ENCODE results near the gene KLHDC3. TPM values are rescaled to one million over a fixed set of nuclear protein-coding genes. Genes with fewer than 3 reads are reported as not detected.

KLHDC3 gene
- total RNA-seq, 6 experiments from 2014 or later: 26.4 to 46.2 (median 41.7) TPM

DNA sequence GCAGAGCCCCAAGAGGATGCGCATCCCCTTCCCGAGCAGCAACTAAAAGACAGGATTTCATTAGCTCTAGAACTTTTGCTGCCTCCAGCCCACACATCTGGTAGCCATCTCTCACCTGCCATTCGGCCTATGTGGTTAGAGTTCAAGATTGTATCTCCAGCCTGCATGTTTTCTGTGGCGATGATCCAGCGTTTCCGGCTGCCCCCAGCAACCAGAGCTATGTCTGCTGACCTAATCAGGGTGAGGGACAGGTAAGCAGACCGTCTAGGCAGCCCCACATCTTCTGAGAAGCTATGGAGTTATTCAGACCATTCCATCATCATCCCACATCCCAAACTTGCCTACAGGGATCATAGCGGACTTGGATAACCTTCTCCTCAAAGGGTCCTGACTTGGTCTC, 41.9 kb downstream of the KLHDC3 start:
- H3K4me3 ChIP-seq: no peak overlapping the region
- ATAC-seq: no peak
- H3K9me3 ChIP-seq: no peaks in the 10 kb centered on the region
- 89% methylated on average over 3 of the region's 8 CpGs for WGBS (ENCODE audit: insufficient coverage, low coverage, low lambda C conversion rate, missing lambda C conversion rate)
- H3K36me3 ChIP-seq: peaks cover 0 to 17% (median 6%) of the 10 kb centered on the region in 4 donors
- peaks cover 0 to 16% (median 5%) of the 10 kb centered on the region in 4 donors for H3K4me1 ChIP-seq
- no peak for DNase-seq
- intact Hi-C loops (cut with DNase I): no loop called here
- no peak overlapping the region for H3K27ac ChIP-seq
- H3K27me3 ChIP-seq: no peaks in the 10 kb centered on the region
- TF ChIP-seq, protein P1, sequence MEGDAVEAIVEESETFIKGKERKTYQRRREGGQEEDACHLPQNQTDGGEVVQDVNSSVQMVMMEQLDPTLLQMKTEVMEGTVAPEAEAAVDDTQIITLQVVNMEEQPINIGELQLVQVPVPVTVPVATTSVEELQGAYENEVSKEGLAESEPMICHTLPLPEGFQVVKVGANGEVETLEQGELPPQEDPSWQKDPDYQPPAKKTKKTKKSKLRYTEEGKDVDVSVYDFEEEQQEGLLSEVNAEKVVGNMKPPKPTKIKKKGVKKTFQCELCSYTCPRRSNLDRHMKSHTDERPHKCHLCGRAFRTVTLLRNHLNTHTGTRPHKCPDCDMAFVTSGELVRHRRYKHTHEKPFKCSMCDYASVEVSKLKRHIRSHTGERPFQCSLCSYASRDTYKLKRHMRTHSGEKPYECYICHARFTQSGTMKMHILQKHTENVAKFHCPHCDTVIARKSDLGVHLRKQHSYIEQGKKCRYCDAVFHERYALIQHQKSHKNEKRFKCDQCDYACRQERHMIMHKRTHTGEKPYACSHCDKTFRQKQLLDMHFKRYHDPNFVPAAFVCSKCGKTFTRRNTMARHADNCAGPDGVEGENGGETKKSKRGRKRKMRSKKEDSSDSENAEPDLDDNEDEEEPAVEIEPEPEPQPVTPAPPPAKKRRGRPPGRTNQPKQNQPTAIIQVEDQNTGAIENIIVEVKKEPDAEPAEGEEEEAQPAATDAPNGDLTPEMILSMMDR (IDR thresholded peaks at IDR 0.05): no peak
- no peak for TF ChIP-seq POLR2A (IDR thresholded peaks at IDR 0.05)

DNA sequence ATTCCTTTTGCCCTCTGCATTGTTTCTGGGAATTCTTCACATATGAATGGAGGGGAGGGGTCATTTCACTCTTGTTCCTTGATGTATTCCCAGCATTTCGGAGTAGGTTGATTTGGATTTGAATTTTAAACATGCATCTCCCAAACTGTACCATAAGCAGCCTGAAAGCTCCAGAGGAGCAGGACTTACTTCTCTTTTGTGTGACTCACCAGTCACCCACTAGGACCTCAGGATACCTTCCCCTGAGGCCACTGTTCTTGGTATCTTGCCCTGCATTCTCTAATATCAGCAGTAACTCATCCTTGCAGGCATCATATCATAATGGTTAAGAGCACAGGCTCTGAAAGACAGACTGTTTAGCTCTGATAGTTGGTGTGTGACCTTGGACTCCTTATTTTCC, 44.5 kb downstream of the KLHDC3 start:
- Histone ChIP-seq H3K36me3 (peaks cover 0 to 27% (median 6%) of the 10 kb centered on the region in 4 donors), H3K4me1 (peaks cover 0 to 26% (median 9%) of the 10 kb centered on the region in 4 donors), H3K4me3 (peak overlapping the region; percentile 77 to 98 (median 88)), H3K27ac (peak overlapping the region in 2 of 3 donors; percentile 74 to 89), H3K27me3 (no peaks in the 10 kb centered on the region), H3K9me3 (no peaks in the 10 kb centered on the region)
- no peak for ATAC-seq
- DNase-seq: no peak
- intact Hi-C loops (cut with DNase I): no loop called here
- TF ChIP-seq, protein P1 (IDR thresholded peaks at IDR 0.05): no peak
- no peak for TF ChIP-seq POLR2A (IDR thresholded peaks at IDR 0.05)
- 45% methylated on average over 1 of the region's 1 CpG for WGBS (ENCODE audit: insufficient coverage, low coverage, low lambda C conversion rate, missing lambda C conversion rate)

DNA sequence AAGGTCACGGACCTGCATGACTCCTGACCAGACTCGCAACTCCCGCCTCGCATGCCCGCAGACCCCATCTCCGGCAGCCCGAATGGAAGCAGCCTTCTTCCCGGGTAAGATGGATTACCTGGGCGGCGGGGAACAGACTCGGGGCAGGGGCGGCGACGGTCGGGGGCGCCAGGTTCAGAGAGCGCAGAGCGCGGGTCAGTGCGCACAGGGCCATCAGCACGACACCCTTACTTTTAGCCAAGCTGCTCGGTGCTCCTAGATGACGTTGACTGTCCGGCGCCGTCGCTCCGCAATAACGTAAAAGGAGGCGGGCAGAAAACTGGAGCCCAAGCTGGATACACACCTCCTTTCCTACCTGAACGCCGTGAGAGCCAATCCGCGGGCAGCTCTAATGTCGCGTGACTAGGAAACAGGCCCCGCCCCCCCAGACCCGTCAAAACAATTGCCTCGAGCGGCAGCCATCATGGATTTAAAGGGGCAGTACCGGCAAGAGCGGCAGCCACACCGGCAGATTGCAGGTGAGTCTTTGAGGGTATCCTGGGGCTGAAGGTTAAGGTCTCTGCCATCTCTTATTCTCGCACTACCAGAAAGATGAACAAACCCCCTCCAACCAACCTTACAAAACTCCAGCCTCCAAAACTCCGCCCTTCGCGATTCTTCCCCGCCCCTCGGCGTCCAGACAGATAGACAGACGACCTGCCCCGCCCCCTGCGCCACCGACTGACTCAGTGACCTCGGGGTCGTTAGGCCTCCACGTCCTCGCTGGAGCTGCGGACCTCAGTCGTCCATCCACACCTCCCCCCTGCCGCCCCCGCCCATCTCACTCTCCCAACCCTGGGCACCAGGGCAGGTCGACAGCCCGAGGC, 45.4 kb downstream of the KLHDC3 start, which contains the start of the genes KLC4 and MRPL2:
TSS of gene KLC4 (plus strand) at position 464 of the 866 bp plus-strand sequence. CDS start 1,705 bp downstream, outside the sequence.
TSS of gene MRPL2 (minus strand) at position 267 of the 866 bp plus-strand sequence. CDS start at position 214, 53 bp downstream.
- intact Hi-C loops (cut with DNase I): no loop called here
- DNase-seq: peak; percentile 97 to 99 (median 99)
- TF ChIP-seq, protein P1 (IDR thresholded peaks at IDR 0.05): no peak
- TF ChIP-seq POLR2A (IDR thresholded peaks at IDR 0.05): peak; percentile 73
- peaks cover 0 to 27% (median 9%) of the 10 kb centered on the region in 4 donors for H3K36me3 ChIP-seq
- peak within 1 kb of the TSS; percentile 89 to 96 (median 89) for H3K27ac ChIP-seq
- H3K27me3 ChIP-seq: no peaks in the 10 kb centered on the region
- H3K4me3 ChIP-seq: peak within 1 kb of the TSS; percentile 77 to 98 (median 88)
- H3K4me1 ChIP-seq: peaks cover 0 to 26% (median 9%) of the 10 kb centered on the region in 4 donors
- ATAC-seq: peak; percentile 86 to 90 (median 87)
- no peaks in the 10 kb centered on the region for H3K9me3 ChIP-seq
- 0% methylated on average over 36 of the region's 64 CpGs for WGBS (ENCODE audit: insufficient coverage, low coverage, low lambda C conversion rate, missing lambda C conversion rate)

DNA sequence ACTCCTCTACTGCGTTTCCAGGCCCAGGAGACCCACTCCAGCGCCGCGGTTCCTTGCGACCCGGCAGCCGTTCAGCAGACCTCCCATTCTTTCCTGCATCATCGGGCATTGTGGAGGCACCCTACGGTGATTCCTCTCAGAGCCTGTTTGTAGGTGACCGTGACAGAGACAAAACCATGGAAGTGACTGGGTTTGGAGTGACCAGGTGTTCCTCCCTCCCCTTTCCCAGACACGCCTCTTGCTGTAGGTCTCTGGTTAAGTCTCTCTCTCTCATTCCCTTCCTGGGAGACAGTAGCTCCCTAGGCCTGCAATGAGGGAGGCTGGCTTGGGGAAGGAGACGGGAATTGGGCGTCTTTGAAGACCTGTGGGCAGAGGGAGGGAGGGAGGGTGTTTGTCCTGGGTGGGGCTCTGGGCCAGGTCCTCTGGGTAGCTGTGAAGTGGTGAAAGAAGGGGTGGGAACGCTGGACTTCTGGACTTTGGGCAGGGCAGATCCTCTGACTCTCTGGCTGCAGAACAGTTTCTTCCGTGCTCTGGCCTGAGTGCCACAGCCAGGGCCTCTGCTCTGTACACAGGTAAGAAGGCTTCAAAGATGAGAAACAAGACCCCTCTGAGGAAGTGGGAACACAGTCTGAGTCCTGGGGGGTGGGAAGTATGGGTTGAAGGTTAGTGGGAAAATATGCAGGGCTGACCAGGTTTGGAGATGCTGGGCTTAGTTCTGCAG, 46.1 kb downstream of the KLHDC3 start:
- DNase-seq (peak; percentile 83 to 96 (median 92)), ATAC-seq (peak; percentile 70 to 78 (median 76))
- WGBS (ENCODE audit: insufficient coverage, low coverage, low lambda C conversion rate, missing lambda C conversion rate): 13% methylated on average over 6 of the region's 15 CpGs
- intact Hi-C loops (cut with DNase I): no loop called here
- peak; percentile 59 for TF ChIP-seq POLR2A (IDR thresholded peaks at IDR 0.05)
- TF ChIP-seq, protein P1 (IDR thresholded peaks at IDR 0.05): no peak
- Histone ChIP-seq H3K36me3 (peaks cover 0 to 33% (median 9%) of the 10 kb centered on the region in 4 donors), H3K4me1 (peaks cover 0 to 26% (median 9%) of the 10 kb centered on the region in 4 donors), H3K27ac (peak overlapping the region; percentile 89 to 96 (median 89)), H3K9me3 (no peaks in the 10 kb centered on the region), H3K27me3 (no peaks in the 10 kb centered on the region), H3K4me3 (peak overlapping the region; percentile 77 to 98 (median 88))

All from right lobe of liver (tissue), 6 donors.